Endothelial cell of umbilical vein (primary cell): ENCODE data around the gene CNOT1. TPM values are rescaled to one million over a fixed set of nuclear protein-coding genes. Genes with fewer than 3 reads are reported as not detected.

ENCODE experiments used
- BruUV-seq: library from RNA; stranded (reverse); fragments of 400-500 nt; replicated peaks from 2 replicates; lab custom pipeline; 2021; lab: Mats Ljungman, UMichigan
- CTCF ChIA-PET: fragments of 300-600, 350-600 bp; sonication (Branson Sonifier 250); formaldehyde crosslinking; loops from one replicate; lab custom pipeline; 2021; ENCODE audit warnings: antibody characterized with exemption, inconsistent platforms; lab: Charles Lee
- POLR2A ChIA-PET: fragments of 300-600, 350-600 bp; sonication (Branson Sonifier 250); formaldehyde crosslinking; loops from one replicate; lab custom pipeline; 2021; ENCODE audit warnings: antibody characterized with exemption, inconsistent platforms; lab: Charles Lee
- DNase-seq: peaks from one replicate; pipeline ENCODE4 v3.0.0-alpha.2; 2011; ENCODE audit warnings: low read depth, low spot score
- FAIRE-seq: peaks from 2 replicates; lab custom pipeline; 2011; peaks lifted over from hg19 to GRCh38; lab: Jason Lieb, UNC
- H2AFZ ChIP-seq: 2 replicates; pipeline ENCODE4 v1.6.0; 2012; ENCODE audit warnings: low read depth, low read length, control low read depth, inconsistent platforms
- H3K27ac ChIP-seq: 2 replicates; pipeline ENCODE4 v1.5.1; 2011; ENCODE audit warnings: low read depth, mild to moderate bottlenecking, control low read depth, low read length, moderate library complexity; ENCODE audit not compliant: insufficient read depth
- H3K27me3 ChIP-seq, 2 experiments: 2 replicates each; pipeline versions ENCODE4 v1.6.0 to v1.6.1; 2011; ENCODE audit warnings: low read length in 2 of 2, mixed read lengths in 1 of 2; ENCODE audit not compliant: control insufficient read depth in 2 of 2, insufficient read depth in 2 of 2
- H3K36me3 ChIP-seq, 2 experiments: 2 replicates in 1 of 2; 3 replicates in 1 of 2; pipeline ENCODE4 v1.5.1; 2011; ENCODE audit warnings: low read length in 2 of 2, mild to moderate bottlenecking in 1 of 2, moderate library complexity in 1 of 2; ENCODE audit not compliant: control insufficient read depth in 2 of 2, insufficient read depth in 2 of 2; ENCODE audit errors: extremely low read depth in 1 of 2
- H3K4me1 ChIP-seq: 3 replicates; pipeline ENCODE4 v1.5.1; 2011; ENCODE audit warnings: mild to moderate bottlenecking, low read length; ENCODE audit not compliant: control insufficient read depth, insufficient read depth; ENCODE audit errors: extremely low read depth
- H3K4me2 ChIP-seq: 2 replicates; pipeline ENCODE4 v1.6.1; 2011; ENCODE audit warnings: low read length, control low read depth, mixed read lengths; ENCODE audit not compliant: insufficient read depth
- H3K4me3 ChIP-seq, 3 experiments: fragments of 200-600 bp in 1 of 3; sonication (generic), shearing (Covaris generic) in 1 of 3; replicated peaks in 1 of 3; 2 replicates each; pipeline ENCODE4 v1.5.1; 2011 to 2016; ENCODE audit warnings: control low read depth in 3 of 3, low read length in 3 of 3, mild to moderate bottlenecking in 2 of 3, inconsistent platforms in 1 of 3, low read depth in 1 of 3, moderate library complexity in 1 of 3; ENCODE audit not compliant: insufficient read depth in 1 of 3
- H3K79me2 ChIP-seq: 2 replicates; pipeline ENCODE4 v1.6.0; 2012; ENCODE audit warnings: low read length, inconsistent platforms; ENCODE audit not compliant: control insufficient read depth, insufficient read depth
- H3K9ac ChIP-seq: replicated peaks from 2 replicates; pipeline ENCODE3; 2011; ENCODE audit warnings: low read length, control low read depth; ENCODE audit not compliant: insufficient read depth; ENCODE audit errors: extremely low read depth
- H3K9me1 ChIP-seq: replicated peaks from 3 replicates; pipeline ENCODE4 v1.6.0; 2011; ENCODE audit warnings: mild to moderate bottlenecking, low read length; ENCODE audit not compliant: control insufficient read depth, insufficient read depth; ENCODE audit errors: extremely low read depth
- H3K9me3 ChIP-seq: replicated peaks from 2 replicates; pipeline ENCODE4 v1.5.1; 2012; ENCODE audit warnings: low read length, inconsistent platforms; ENCODE audit not compliant: control insufficient read depth, insufficient read depth
- H4K20me1 ChIP-seq: replicated peaks from 2 replicates; pipeline ENCODE3; 2011; ENCODE audit warnings: mild to moderate bottlenecking, low read length; ENCODE audit not compliant: control insufficient read depth, insufficient read depth; ENCODE audit errors: extremely low read depth
- CTCF ChIP-seq, 2 donors: IDR thresholded peaks; 1 replicate in 1 of 2; 2 replicates in 1 of 2; pipeline ENCODE4 v1.5.1; 2011; ENCODE audit warnings: low read length in 2 of 2, mild to moderate bottlenecking in 2 of 2, moderate library complexity in 2 of 2, control low read depth in 1 of 2, inconsistent platforms in 1 of 2, low read depth in 1 of 2; ENCODE audit not compliant: insufficient read depth in 1 of 2; ENCODE audit errors: extremely low read depth in 1 of 2
- EZH2 ChIP-seq: IDR thresholded peaks from 2 replicates; pipeline ENCODE4 v1.6.1; 2012; ENCODE audit warnings: borderline replicate concordance, low read depth, mild to moderate bottlenecking, moderate library complexity, low read length, inconsistent platforms; ENCODE audit not compliant: severe bottlenecking
- FOS ChIP-seq: IDR thresholded peaks from 2 replicates; pipeline ENCODE4 v1.6.1; 2011; ENCODE audit warnings: mild to moderate bottlenecking, low read length, moderate library complexity, borderline replicate concordance; ENCODE audit not compliant: insufficient read depth
- GATA2 ChIP-seq: IDR thresholded peaks from 2 replicates; pipeline ENCODE4 v1.7.0; 2011; ENCODE audit warnings: low read depth, mild to moderate bottlenecking, moderate library complexity, mixed read lengths, low read length; ENCODE audit not compliant: insufficient read length, insufficient read depth
- JUN ChIP-seq: IDR thresholded peaks from 2 replicates; pipeline ENCODE4 v1.6.1; 2011; ENCODE audit warnings: borderline replicate concordance, low read depth; ENCODE audit not compliant: insufficient read length, insufficient read depth
- MAX ChIP-seq: IDR thresholded peaks from 2 replicates; pipeline ENCODE4 v1.6.1; 2011; ENCODE audit not compliant: insufficient read depth, insufficient read length
- MYC ChIP-seq: IDR thresholded peaks from one replicate; pipeline ENCODE4 v1.6.1; 2011; ENCODE audit warnings: mild to moderate bottlenecking, low read depth, low read length
- POLR2A ChIP-seq: IDR thresholded peaks from 2 replicates; pipeline ENCODE4 v1.6.1; 2012; ENCODE audit warnings: low read depth, mild to moderate bottlenecking, control low read depth, low read length
- POLR2AphosphoS5 ChIP-seq: IDR thresholded peaks from 2 replicates; pipeline ENCODE4 v1.6.1; 2012; ENCODE audit warnings: low read depth, mild to moderate bottlenecking, control low read depth, low read length, moderate library complexity; ENCODE audit not compliant: insufficient read depth
- dilution Hi-C: fragments of 300-500 bp; cut with MboI; formaldehyde crosslinking; loops from one replicate; pipeline ENCODE4 v1.15.0; 2019; ENCODE audit warnings: low sequenced_read_pairs; ENCODE audit not compliant: extremely low pct_ligation_motif_present
- intact Hi-C: fragments of 100-400 bp; cut with micrococcal nuclease; formaldehyde crosslinking; loops from one replicate; pipeline ENCODE4 v1.10.0; 2022
- polyA plus RNA-seq, 4 experiments: library from polyadenylated mRNA; depleted of rRNA in 3 of 4; stranded (reverse) in 3 of 4; unstranded in 1 of 4; fragments of >200 nt; gene quantifications; 2 replicates each; pipeline versions ENCODE4 v1.2.1 to v1.2.3, GENCODE V29; 2011 to 2012; ENCODE audit warnings: missing spikeins in 1 of 4
- total RNA-seq: library from RNA; stranded (reverse); gene quantifications from 2 replicates; pipeline ENCODE4 v1.2.3, GENCODE V29; 2021

The CNOT1 gene
- total and polyA plus RNA-seq, 2 donors (not counting 3 experiments of a cell fraction or from before 2014, with no cell fraction given) = 142 to 151 TPM

DNA sequence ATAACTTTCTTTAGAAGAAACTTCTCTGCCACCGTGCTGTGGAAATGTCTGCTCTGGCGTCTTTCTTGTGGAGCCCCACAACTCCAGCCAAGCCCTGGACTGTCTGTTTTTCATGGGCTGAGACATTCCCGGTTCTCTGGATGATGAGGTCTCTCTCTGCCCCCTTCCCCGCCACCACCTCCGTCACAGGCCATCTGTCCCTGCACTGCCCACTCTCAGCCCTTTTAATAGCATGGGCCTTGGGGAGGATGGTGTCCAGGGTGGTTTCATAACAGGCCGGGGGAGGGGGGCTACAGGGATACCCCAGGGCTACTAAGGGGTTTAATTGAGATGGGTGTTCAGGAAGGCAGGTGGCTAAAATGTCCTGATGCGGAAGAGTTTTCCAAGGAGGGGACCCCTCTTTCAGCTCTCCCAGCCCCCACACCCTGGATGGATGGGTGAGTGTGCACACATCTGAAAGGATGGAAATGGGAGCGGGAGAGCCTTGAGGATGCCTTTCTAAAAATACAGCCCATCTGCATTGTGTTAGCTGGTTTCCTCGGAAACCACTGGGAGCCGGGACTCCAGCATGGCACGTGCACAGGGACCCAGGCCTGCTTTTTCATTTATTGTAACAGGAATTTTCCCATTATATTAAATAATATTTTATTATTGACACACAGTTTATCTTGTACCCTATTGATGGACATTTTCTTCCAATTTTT, 144.3 kb downstream of the CNOT1 start:
- POLR2A ChIA-PET = no interaction called here
- intact Hi-C loops = no loop called here
- H3K9ac ChIP-seq = no peak overlapping the region
- FAIRE-seq (no peak), DNase-seq (no peak)
- no peaks in the 10 kb centered on the region for H3K9me1 ChIP-seq
- dilution Hi-C loops = no loop called here
- no peaks in the 10 kb centered on the region for H4K20me1 ChIP-seq
- no peaks in the 10 kb centered on the region for H3K27me3 ChIP-seq
- no peaks in the 10 kb centered on the region for H3K9me3 ChIP-seq
- CTCF ChIA-PET = interaction anchor here (0.8 to 6.4 kb wide), 4 partner anchors 15 to 185 kb away, joined by 3 to 550 read pairs (median 9); no protein-coding TSS in a partner anchor
- peaks cover 0 to 2% of the 10 kb centered on the region in 2 experiments for H3K36me3 ChIP-seq
- no TSS peak for BruUV-seq
- no peak overlapping the region for H3K27ac ChIP-seq
- H3K4me2 ChIP-seq = no peak overlapping the region
- no peak overlapping the region for H2AFZ ChIP-seq
- H3K4me1 ChIP-seq = no peaks in the 10 kb centered on the region
- TF ChIP-seq POLR2AphosphoS5 = no peak
- no peak for TF ChIP-seq JUN
- TF ChIP-seq POLR2A = no peak
- no peak for TF ChIP-seq MYC
- no peak for TF ChIP-seq EZH2
- TF ChIP-seq FOS = no peak
- no peak for TF ChIP-seq MAX
- no peak for TF ChIP-seq GATA2
- TF ChIP-seq CTCF (IDR thresholded peaks at IDR 0.05; ENCODE audit: extremely low read depth in 1 of 2, insufficient read depth in 1 of 2, low read depth in 1 of 2, low read length in 2 of 2) = no peak
- H3K79me2 ChIP-seq = no peaks in the 10 kb centered on the region
- no peak overlapping the region for H3K4me3 ChIP-seq
